Dermis lymphatic vessel endothelial cell (primary cell): Measurements from ENCODE around the gene TSPY8. TPM values are rescaled to one million over a fixed set of nuclear protein-coding genes. Genes with fewer than 3 reads are reported as not detected.

Source experiments
- total RNA-seq: library from RNA; depleted of rRNA; stranded (reverse); fragments of >200 nt; gene quantifications from 2 replicates; pipeline ENCODE4 v1.2.1, GENCODE V29; 2014

TSPY8 gene
- total RNA-seq = not detected in 2 replicates

GRCh38 chrY:9357497-9357896 is at the start of gene TSPY8:
Gene TSPY8, plus strand, starts transcription at chrY:9357797. Its CDS starts 46 bp downstream, at chrY:9357843.

GRCh38 chrY:9337164-9337563 is 20.4 kb upstream of the TSPY8 start, which contains the start of gene TSPY4:
Gene TSPY4, plus strand, starts transcription at chrY:9337464. Its CDS starts 46 bp downstream, at chrY:9337510.

GRCh38 chrY:9398121-9398520 is 40.5 kb downstream of the TSPY8 start, which contains the start of gene TSPY3:
Gene TSPY3, plus strand, starts transcription at chrY:9398421. Its CDS starts 46 bp downstream, at chrY:9398467.

Other genes starting within 250 kb of the TSPY8 start
- gene TSPY4, start 20.3 kb upstream of the TSPY8 start, total RNA-seq = not detected in 2 replicates
- gene TSPY3, start 40.6 kb downstream of the TSPY8 start, total RNA-seq = not detected in 2 replicates
- gene TSPY1, start 109.2 kb downstream of the TSPY8 start, total RNA-seq = not detected in 2 replicates
- not detected in 2 replicates for gene TSPY9, start 129.5 kb downstream of the TSPY8 start, total RNA-seq
- gene TSPY10, start 170.1 kb downstream of the TSPY8 start, total RNA-seq = not detected in 2 replicates